ENCODE data around the gene PDE9A. TPM values are rescaled to one million over a fixed set of nuclear protein-coding genes. Genes with fewer than 3 reads are reported as not detected.

The PDE9A gene
- polyA plus RNA-seq, 3 donors = 36.1 to 39.0 (median 36.1) TPM

- DNase-seq (ENCODE audit: low read depth in 3 of 3, low spot score in 2 of 3) = no peak
Measured at GRCh38 chr21:42753804-42754203, 100.4 kb downstream of the PDE9A start.

- no peak for DNase-seq (ENCODE audit: low read depth in 3 of 3, low spot score in 2 of 3)
Measured at GRCh38 chr21:42754270-42754933, 101.0 kb downstream of the PDE9A start.

- no peak for DNase-seq (ENCODE audit: low read depth in 3 of 3, low spot score in 2 of 3)
Measured at GRCh38 chr21:42755031-42755665, 101.7 kb downstream of the PDE9A start.

- DNase-seq (ENCODE audit: low read depth in 3 of 3, low spot score in 2 of 3) = no peak
Measured at GRCh38 chr21:42755766-42756579, 102.6 kb downstream of the PDE9A start.

GRCh38 chr21:42756580-42757250, 103.3 kb downstream of the PDE9A start:
- DNase-seq (ENCODE audit: low read depth in 3 of 3, low spot score in 2 of 3) = no peak

- no peak for DNase-seq (ENCODE audit: low read depth in 3 of 3, low spot score in 2 of 3)
Measured at GRCh38 chr21:42757422-42757821, 104.0 kb downstream of the PDE9A start.

- no peak for DNase-seq (ENCODE audit: low read depth in 3 of 3, low spot score in 2 of 3)
Measured at GRCh38 chr21:42757826-42758655, 104.6 kb downstream of the PDE9A start.

GRCh38 chr21:42758721-42759593, 105.5 kb downstream of the PDE9A start:
- no peak for DNase-seq (ENCODE audit: low read depth in 3 of 3, low spot score in 2 of 3)

- DNase-seq (ENCODE audit: low read depth in 3 of 3, low spot score in 2 of 3) = no peak
Measured at GRCh38 chr21:42759594-42759927, 106.1 kb downstream of the PDE9A start.

GRCh38 chr21:42760361-42760950, 107.0 kb downstream of the PDE9A start:
- DNase-seq (ENCODE audit: low read depth in 3 of 3, low spot score in 2 of 3) = no peak

GRCh38 chr21:42760951-42761751, 107.7 kb downstream of the PDE9A start:
- no peak for DNase-seq (ENCODE audit: low read depth in 3 of 3, low spot score in 2 of 3)

GRCh38 chr21:42761776-42762335, 108.4 kb downstream of the PDE9A start:
- no peak for DNase-seq (ENCODE audit: low read depth in 3 of 3, low spot score in 2 of 3)

GRCh38 chr21:42763581-42764442, 110.4 kb downstream of the PDE9A start:
- DNase-seq (ENCODE audit: low read depth in 3 of 3, low spot score in 2 of 3) = no peak

GRCh38 chr21:42764443-42764760, 111.0 kb downstream of the PDE9A start:
- no peak for DNase-seq (ENCODE audit: low read depth in 3 of 3, low spot score in 2 of 3)

GRCh38 chr21:42764883-42765282, 111.5 kb downstream of the PDE9A start:
- no peak for DNase-seq (ENCODE audit: low read depth in 3 of 3, low spot score in 2 of 3)

GRCh38 chr21:42765656-42766055, 112.2 kb downstream of the PDE9A start:
- no peak for DNase-seq (ENCODE audit: low read depth in 3 of 3, low spot score in 2 of 3)
